Neural cell (in vitro differentiated cells): Measurements from ENCODE around the gene GCNA. TPM values are rescaled to one million over a fixed set of nuclear protein-coding genes. Genes with fewer than 3 reads are reported as not detected.
"Not testable (repeated sequence)": the region's sequence is repeated elsewhere in the genome, so short reads cannot be mapped to it uniquely, and the experiment has no call there.

ENCODE experiments used
- H2AFZ ChIP-seq: fragments of 200-600, 300-800 bp; sonication (generic), shearing (Covaris generic); 2 replicates; pipeline ENCODE4 v1.6.0; 2014; ENCODE audit warnings: low read depth, mild to moderate bottlenecking, antibody characterized with exemption, low read length, moderate library complexity
- H3F3A ChIP-seq: fragments of 200-600 bp; shearing (Covaris generic); 2 replicates; pipeline ENCODE4 v1.6.1; 2016; ENCODE audit warnings: mild to moderate bottlenecking, moderate library complexity, mixed read lengths, antibody characterized with exemption, low read length; ENCODE audit not compliant: insufficient read depth, poor library complexity, severe bottlenecking
- H3K27ac ChIP-seq: fragments of 200-600, 300-800 bp; sonication (generic), shearing (Covaris generic); 2 replicates; pipeline ENCODE4 v1.5.1; 2014; ENCODE audit warnings: mild to moderate bottlenecking, low read length, moderate library complexity
- H3K27me3 ChIP-seq: fragments of 300-800, 200-600 bp; sonication (generic), shearing (Covaris generic); 2 replicates; pipeline ENCODE4 v1.6.0; 2014; ENCODE audit warnings: mild to moderate bottlenecking, low read depth, low read length, moderate library complexity; ENCODE audit not compliant: insufficient read depth
- H3K36me3 ChIP-seq: fragments of 300-800, 200-600 bp; sonication (generic), shearing (Covaris generic); 2 replicates; pipeline ENCODE4 v1.5.1; 2014; ENCODE audit warnings: mild to moderate bottlenecking, antibody characterized with exemption, low read length, moderate library complexity; ENCODE audit not compliant: insufficient read depth
- H3K4me2 ChIP-seq: fragments of 300-800, 200-600 bp; sonication (generic), shearing (Covaris generic); 2 replicates; pipeline ENCODE4 v1.6.0; 2014; ENCODE audit warnings: mild to moderate bottlenecking, low read length
- H3K4me3 ChIP-seq: fragments of 300-800, 200-600 bp; sonication (generic), shearing (Covaris generic); 2 replicates; pipeline ENCODE4 v1.5.1; 2014; ENCODE audit warnings: mild to moderate bottlenecking, low read length, moderate library complexity
- H3K79me2 ChIP-seq: fragments of 200-600 bp; shearing (Covaris generic); replicated peaks from 2 replicates; pipeline ENCODE4 v1.6.0; 2014; ENCODE audit warnings: mild to moderate bottlenecking, low read length, moderate library complexity; ENCODE audit not compliant: insufficient read depth
- H3K9ac ChIP-seq: fragments of 300-800, 200-600 bp; sonication (generic), shearing (Covaris generic); 2 replicates; pipeline ENCODE4 v1.6.1; 2016; ENCODE audit warnings: mild to moderate bottlenecking, low read length, mixed read lengths
- H3K9me2 ChIP-seq: fragments of 200-600 bp; shearing (Covaris generic); 2 replicates; pipeline ENCODE4 v1.6.1; 2016; ENCODE audit warnings: mild to moderate bottlenecking, low read length, mixed read lengths; ENCODE audit not compliant: insufficient read depth
- H3K9me3 ChIP-seq: fragments of 200-600, 300-800 bp; sonication (generic), shearing (Covaris generic); 2 replicates; pipeline ENCODE4 v1.6.1; 2016; ENCODE audit warnings: mild to moderate bottlenecking, mixed run types, low read length, moderate library complexity, mixed read lengths
- H4K20me1 ChIP-seq: fragments of 200-600 bp; shearing (Covaris generic); 2 replicates; pipeline ENCODE4 v1.6.1; 2016; ENCODE audit warnings: mild to moderate bottlenecking, mixed run types; ENCODE audit not compliant: insufficient read depth
- EP300 ChIP-seq: fragments of 450-650 bp; conservative IDR thresholded peaks from 2 replicates; pipeline ENCODE4 v1.6.1; 2014; ENCODE audit warnings: antibody characterized with exemption, mild to moderate bottlenecking, moderate library complexity; ENCODE audit not compliant: poor library complexity, severe bottlenecking
- EZH2 ChIP-seq: fragments of 200-600, 300-800 bp; shearing (Covaris generic), sonication (generic); IDR thresholded peaks from 2 replicates; pipeline ENCODE4 v1.6.1; 2014; ENCODE audit warnings: antibody characterized with exemption, low read length, borderline replicate concordance, mild to moderate bottlenecking; ENCODE audit not compliant: insufficient read depth, poor library complexity, severe bottlenecking
- MXI1 ChIP-seq: fragments of 450-650 bp; conservative IDR thresholded peaks from 2 replicates; pipeline ENCODE4 v1.6.1; 2014; ENCODE audit warnings: antibody characterized with exemption, mild to moderate bottlenecking; ENCODE audit not compliant: poor library complexity, severe bottlenecking
- POLR2AphosphoS5 ChIP-seq: IDR thresholded peaks from 2 replicates; pipeline ENCODE4 v1.6.1; 2012
- RAD21 ChIP-seq: fragments of 450-650 bp; conservative IDR thresholded peaks from 2 replicates; pipeline ENCODE4 v1.6.1; 2014; ENCODE audit warnings: antibody characterized with exemption, mild to moderate bottlenecking, moderate library complexity
- SMC3 ChIP-seq: fragments of 450-650 bp; conservative IDR thresholded peaks from 2 replicates; pipeline ENCODE4 v1.6.1; 2014; ENCODE audit warnings: antibody characterized with exemption, mild to moderate bottlenecking, moderate library complexity; ENCODE audit not compliant: poor library complexity
- TAF1 ChIP-seq: IDR thresholded peaks from 2 replicates; pipeline ENCODE4 v1.6.1; 2012; ENCODE audit warnings: low read depth
- polyA plus RNA-seq: library from polyadenylated mRNA; depleted of rRNA; stranded (reverse); fragments of >200 nt; gene quantifications from 2 replicates; pipeline ENCODE4 v1.2.3, GENCODE V29; 2014
- TF ChIP-seq, protein P1 (sequence below): IDR thresholded peaks from 2 replicates; pipeline ENCODE4 v1.6.1; 2012; ENCODE audit warnings: borderline replicate concordance
- TF ChIP-seq, protein P2 (sequence below): fragments of 450-650 bp; IDR thresholded peaks from 2 replicates; pipeline ENCODE4 v1.5.1; 2014; ENCODE audit warnings: antibody characterized with exemption, mild to moderate bottlenecking, moderate library complexity; ENCODE audit not compliant: poor library complexity, severe bottlenecking

The GCNA gene
- polyA plus RNA-seq, 1 donor from 2014 or later: 11.0 TPM

DNA sequence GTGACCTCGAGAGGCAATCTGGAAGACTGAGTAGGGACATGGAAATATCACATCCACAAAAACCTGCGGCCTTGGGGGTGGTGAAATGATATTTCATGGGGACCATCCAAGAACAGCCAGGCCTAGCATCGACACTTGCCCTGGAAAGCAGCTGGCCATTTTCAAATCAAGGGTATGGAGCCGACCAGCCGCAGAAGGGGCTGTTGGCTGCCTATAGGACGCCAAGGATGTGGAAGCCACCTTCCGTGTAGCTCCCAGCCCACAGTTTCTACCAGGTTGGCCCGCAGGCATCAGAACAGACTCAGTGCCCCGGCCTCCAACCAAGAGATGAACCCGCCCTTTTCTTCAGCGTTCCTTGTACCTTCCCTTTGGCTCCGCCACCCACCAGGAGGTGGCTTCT is 83.7 kb downstream of the GCNA start:
- Histone ChIP-seq H3K79me2 (no peaks in the 10 kb centered on the region), H3K9ac (no peak overlapping the region), H3K4me3 (no peak overlapping the region), H3K9me3 (no peaks in the 10 kb centered on the region), H3K36me3 (no peaks in the 10 kb centered on the region), H3K27ac (no peak overlapping the region), H3K4me2 (no peak overlapping the region), H4K20me1 (no peaks in the 10 kb centered on the region), H2AFZ (no peak overlapping the region), H3K9me2 (no peaks in the 10 kb centered on the region), H3K27me3 (no peaks in the 10 kb centered on the region), H3F3A (no peaks in the 10 kb centered on the region)
- TF ChIP-seq POLR2AphosphoS5 (no peak), SMC3 (no peak), EP300 (no peak), RAD21 (no peak), TAF1 (no peak), MXI1 (no peak), EZH2 (no peak)
- TF ChIP-seq, protein P1, sequence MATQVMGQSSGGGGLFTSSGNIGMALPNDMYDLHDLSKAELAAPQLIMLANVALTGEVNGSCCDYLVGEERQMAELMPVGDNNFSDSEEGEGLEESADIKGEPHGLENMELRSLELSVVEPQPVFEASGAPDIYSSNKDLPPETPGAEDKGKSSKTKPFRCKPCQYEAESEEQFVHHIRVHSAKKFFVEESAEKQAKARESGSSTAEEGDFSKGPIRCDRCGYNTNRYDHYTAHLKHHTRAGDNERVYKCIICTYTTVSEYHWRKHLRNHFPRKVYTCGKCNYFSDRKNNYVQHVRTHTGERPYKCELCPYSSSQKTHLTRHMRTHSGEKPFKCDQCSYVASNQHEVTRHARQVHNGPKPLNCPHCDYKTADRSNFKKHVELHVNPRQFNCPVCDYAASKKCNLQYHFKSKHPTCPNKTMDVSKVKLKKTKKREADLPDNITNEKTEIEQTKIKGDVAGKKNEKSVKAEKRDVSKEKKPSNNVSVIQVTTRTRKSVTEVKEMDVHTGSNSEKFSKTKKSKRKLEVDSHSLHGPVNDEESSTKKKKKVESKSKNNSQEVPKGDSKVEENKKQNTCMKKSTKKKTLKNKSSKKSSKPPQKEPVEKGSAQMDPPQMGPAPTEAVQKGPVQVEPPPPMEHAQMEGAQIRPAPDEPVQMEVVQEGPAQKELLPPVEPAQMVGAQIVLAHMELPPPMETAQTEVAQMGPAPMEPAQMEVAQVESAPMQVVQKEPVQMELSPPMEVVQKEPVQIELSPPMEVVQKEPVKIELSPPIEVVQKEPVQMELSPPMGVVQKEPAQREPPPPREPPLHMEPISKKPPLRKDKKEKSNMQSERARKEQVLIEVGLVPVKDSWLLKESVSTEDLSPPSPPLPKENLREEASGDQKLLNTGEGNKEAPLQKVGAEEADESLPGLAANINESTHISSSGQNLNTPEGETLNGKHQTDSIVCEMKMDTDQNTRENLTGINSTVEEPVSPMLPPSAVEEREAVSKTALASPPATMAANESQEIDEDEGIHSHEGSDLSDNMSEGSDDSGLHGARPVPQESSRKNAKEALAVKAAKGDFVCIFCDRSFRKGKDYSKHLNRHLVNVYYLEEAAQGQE: no peak
- TF ChIP-seq, protein P2, sequence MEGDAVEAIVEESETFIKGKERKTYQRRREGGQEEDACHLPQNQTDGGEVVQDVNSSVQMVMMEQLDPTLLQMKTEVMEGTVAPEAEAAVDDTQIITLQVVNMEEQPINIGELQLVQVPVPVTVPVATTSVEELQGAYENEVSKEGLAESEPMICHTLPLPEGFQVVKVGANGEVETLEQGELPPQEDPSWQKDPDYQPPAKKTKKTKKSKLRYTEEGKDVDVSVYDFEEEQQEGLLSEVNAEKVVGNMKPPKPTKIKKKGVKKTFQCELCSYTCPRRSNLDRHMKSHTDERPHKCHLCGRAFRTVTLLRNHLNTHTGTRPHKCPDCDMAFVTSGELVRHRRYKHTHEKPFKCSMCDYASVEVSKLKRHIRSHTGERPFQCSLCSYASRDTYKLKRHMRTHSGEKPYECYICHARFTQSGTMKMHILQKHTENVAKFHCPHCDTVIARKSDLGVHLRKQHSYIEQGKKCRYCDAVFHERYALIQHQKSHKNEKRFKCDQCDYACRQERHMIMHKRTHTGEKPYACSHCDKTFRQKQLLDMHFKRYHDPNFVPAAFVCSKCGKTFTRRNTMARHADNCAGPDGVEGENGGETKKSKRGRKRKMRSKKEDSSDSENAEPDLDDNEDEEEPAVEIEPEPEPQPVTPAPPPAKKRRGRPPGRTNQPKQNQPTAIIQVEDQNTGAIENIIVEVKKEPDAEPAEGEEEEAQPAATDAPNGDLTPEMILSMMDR: no peak

DNA sequence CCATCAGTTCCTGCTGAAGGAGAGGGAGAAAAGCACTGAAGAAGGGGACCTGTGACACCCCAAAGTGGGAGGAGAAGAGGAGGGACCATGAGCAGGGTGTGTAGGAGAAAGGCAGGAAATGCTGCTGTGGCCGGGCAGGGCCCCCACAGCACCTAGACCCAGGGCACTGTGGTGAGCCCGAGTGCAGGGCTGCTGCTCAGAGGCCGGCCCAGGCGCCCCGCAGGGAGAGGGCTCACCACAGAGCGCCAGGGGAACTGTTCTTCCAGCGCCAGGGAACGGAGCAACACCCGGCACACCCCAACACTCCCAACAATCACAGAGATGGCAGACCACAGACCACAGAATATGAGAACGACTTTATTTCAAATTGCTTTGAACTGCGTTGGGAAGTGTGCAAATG is 84.4 kb downstream of the GCNA start:
- H3K79me2 ChIP-seq, H3K27ac ChIP-seq, H4K20me1 ChIP-seq, H2AFZ ChIP-seq, H3K4me2 ChIP-seq, H3K9ac ChIP-seq, H3K27me3 ChIP-seq, H3K4me3 ChIP-seq, H3K9me2 ChIP-seq, H3K9me3 ChIP-seq, H3F3A ChIP-seq, H3K36me3 ChIP-seq: not testable (repeated sequence)

Other genes with a start within 250 kb of the GCNA start
- gene TAF1, start 212.1 kb upstream of the GCNA start, polyA plus RNA-seq: 28.8 and 29.5 TPM in 2 replicates
- gene OGT, start 45.3 kb upstream of the GCNA start, polyA plus RNA-seq: 322 and 340 TPM in 2 replicates
- not detected in 2 replicates for gene CXCR3, start 40.1 kb downstream of the GCNA start, polyA plus RNA-seq
- gene CXorf49, start 139.8 kb downstream of the GCNA start, polyA plus RNA-seq: not detected in 2 replicates
- gene CXorf49B, start 184.9 kb downstream of the GCNA start, polyA plus RNA-seq: not detected in 2 replicates